Activated naive CD4-positive, alpha-beta T cell treated with Interleukin-2 at 50 U/mL for 16 hours (primary cell): ENCODE measurements around the gene RUVBL1.

Experiments used
- DNase-seq: peaks from one replicate; pipeline ENCODE4 v3.0.0-alpha.2; 2020

Gene RUVBL1

GRCh38 chr3:128064962-128065361 lies 58.6 kb downstream of the RUVBL1 start:
- no peak for DNase-seq

- DNase-seq, result no peak
These were observed 59.7 kb downstream of the RUVBL1 start for GRCh38 chr3:128063865-128064264.

- no peak for DNase-seq
These were observed 61.4 kb downstream of the RUVBL1 start for GRCh38 chr3:128062033-128062745.

GRCh38 chr3:128060473-128061381 lies 62.9 kb downstream of the RUVBL1 start:
- no peak for DNase-seq

GRCh38 chr3:128056258-128056657 lies 67.4 kb downstream of the RUVBL1 start:
- DNase-seq, result no peak

- DNase-seq, result no peak
These were observed 69.2 kb downstream of the RUVBL1 start for GRCh38 chr3:128054367-128054766.

GRCh38 chr3:128053614-128054013 lies 70.0 kb downstream of the RUVBL1 start:
- no peak for DNase-seq

GRCh38 chr3:128052595-128053351 lies 70.8 kb downstream of the RUVBL1 start:
- no peak for DNase-seq

GRCh38 chr3:128051837-128052594 lies 71.6 kb downstream of the RUVBL1 start, which contains the start of gene SEC61A1:
TSS of gene SEC61A1 (plus strand) at chr3:128052437. CDS start at chr3:128052553, 116 bp downstream.
- DNase-seq, result peak; percentile 96

GRCh38 chr3:128051459-128051836 lies 72.2 kb downstream of the RUVBL1 start:
- DNase-seq, result no peak

- DNase-seq, result no peak
These were observed 73.0 kb downstream of the RUVBL1 start for GRCh38 chr3:128050597-128050996.

GRCh38 chr3:128041344-128041743 lies 82.3 kb downstream of the RUVBL1 start:
- DNase-seq, result no peak

- DNase-seq, result no peak
These were observed 83.0 kb downstream of the RUVBL1 start for GRCh38 chr3:128040660-128041059.

GRCh38 chr3:128040041-128040440 lies 83.6 kb downstream of the RUVBL1 start:
- DNase-seq, result no peak

- no peak for DNase-seq
These were observed 87.5 kb downstream of the RUVBL1 start for GRCh38 chr3:128036119-128036518.

GRCh38 chr3:128033102-128033501 lies 90.5 kb downstream of the RUVBL1 start:
- DNase-seq, result no peak
